Measurements from ENCODE around the gene CTDSPL.
"Not testable (repeated sequence)": the region's sequence is repeated elsewhere in the genome, so short reads cannot be mapped to it uniquely, and the experiment has no call there.

Gene CTDSPL

GRCh38 chr3:37985637-37986320, 124.1 kb downstream of the CTDSPL start:
- DNase-seq (ENCODE audit: low read depth in 2 of 2, low spot score in 1 of 2), result no peak

- no peak for DNase-seq (ENCODE audit: low read depth in 2 of 2, low spot score in 1 of 2)
Observed at GRCh38 chr3:37986479-37987314, 125.0 kb downstream of the CTDSPL start.

GRCh38 chr3:37987315-37987697, 125.6 kb downstream of the CTDSPL start:
- DNase-seq (ENCODE audit: low read depth in 2 of 2, low spot score in 1 of 2), result no peak

- DNase-seq (ENCODE audit: low read depth in 2 of 2, low spot score in 1 of 2), result no peak
Observed at GRCh38 chr3:37987751-37988179, 126.1 kb downstream of the CTDSPL start.

- not testable (repeated sequence) for DNase-seq (ENCODE audit: low read depth in 2 of 2, low spot score in 1 of 2)
Observed at GRCh38 chr3:37988376-37988775, 126.7 kb downstream of the CTDSPL start.

- no peak for DNase-seq (ENCODE audit: low read depth in 2 of 2, low spot score in 1 of 2)
Observed at GRCh38 chr3:37988931-37989525, 127.3 kb downstream of the CTDSPL start.

GRCh38 chr3:37989821-37990480, 128.3 kb downstream of the CTDSPL start:
- no peak for DNase-seq (ENCODE audit: low read depth in 2 of 2, low spot score in 1 of 2)

- DNase-seq (ENCODE audit: low read depth in 2 of 2, low spot score in 1 of 2), result no peak
Observed at GRCh38 chr3:37990527-37990926, 128.8 kb downstream of the CTDSPL start, which contains the start of gene VILL. Gene VILL, plus strand, starts transcription at chr3:37990786. Its CDS starts 2,887 bp downstream, at chr3:37993673.

- DNase-seq (ENCODE audit: low read depth in 2 of 2, low spot score in 1 of 2), result no peak
Observed at GRCh38 chr3:37991109-37991508, 129.4 kb downstream of the CTDSPL start.

GRCh38 chr3:37991823-37992222, 130.1 kb downstream of the CTDSPL start:
- DNase-seq (ENCODE audit: low read depth in 2 of 2, low spot score in 1 of 2), result no peak

GRCh38 chr3:37992271-37993066, 130.8 kb downstream of the CTDSPL start:
- no peak for DNase-seq (ENCODE audit: low read depth in 2 of 2, low spot score in 1 of 2)

- DNase-seq (ENCODE audit: low read depth in 2 of 2, low spot score in 1 of 2), result no peak
Observed at GRCh38 chr3:37993067-37993455, 131.4 kb downstream of the CTDSPL start.

- DNase-seq (ENCODE audit: low read depth in 2 of 2, low spot score in 1 of 2), result no peak
Observed at GRCh38 chr3:37993460-37993819, 131.8 kb downstream of the CTDSPL start.

- peak in 1 of 2 donors; percentile 36 for DNase-seq (ENCODE audit: low read depth in 2 of 2, low spot score in 1 of 2)
Observed at GRCh38 chr3:37993820-37994638, 132.3 kb downstream of the CTDSPL start.

- DNase-seq (ENCODE audit: low read depth in 2 of 2, low spot score in 1 of 2), result no peak
Observed at GRCh38 chr3:37994639-37994972, 132.9 kb downstream of the CTDSPL start.

- DNase-seq (ENCODE audit: low read depth in 2 of 2, low spot score in 1 of 2), result no peak
Observed at GRCh38 chr3:37995652-37996641, 134.3 kb downstream of the CTDSPL start.

GRCh38 chr3:37996785-37997301, 135.2 kb downstream of the CTDSPL start:
- DNase-seq (ENCODE audit: low read depth in 2 of 2, low spot score in 1 of 2), result peak; percentile 51 to 75

- no peak for DNase-seq (ENCODE audit: low read depth in 2 of 2, low spot score in 1 of 2)
Observed at GRCh38 chr3:37997342-37997741, 135.7 kb downstream of the CTDSPL start.

Data from stimulated activated CD8-positive, alpha-beta memory T cell treated with anti-CD3 and anti-CD28 coated beads, Interleukin-4, amount 100 ng/mL, for 4 hours (primary cell).